Activated CD4-positive, alpha-beta memory T cell treated with anti-CD3 and anti-CD28 coated beads, Interleukin-2, amount 10 ng/mL, durations not matched to agents 7 days and 5 days (primary cell): Measurements from ENCODE around the gene STK35. TPM values are rescaled to one million over a fixed set of nuclear protein-coding genes. Genes with fewer than 3 reads are reported as not detected.

Experiments used
- CTCF ChIA-PET: fragments of 350-600 bp; sonication (Branson Sonifier 250); formaldehyde crosslinking; loops from one replicate; lab custom pipeline; 2021; ENCODE audit warnings: antibody characterized with exemption, inconsistent platforms; lab: Charles Lee
- POLR2A ChIA-PET: fragments of 350-600 bp; sonication (Branson Sonifier 250); formaldehyde crosslinking; loops from one replicate; lab custom pipeline; 2021; ENCODE audit warnings: antibody characterized with exemption; lab: Charles Lee
- DNase-seq: peaks from one replicate; pipeline ENCODE4 v3.0.0-alpha.2; 2020
- H3K27ac Mint-ChIP-seq: one replicate; pipeline ENCODE4 v1.8.0; 2021; ENCODE audit warnings: mild to moderate bottlenecking, mixed read lengths
- H3K27me3 Mint-ChIP-seq: one replicate; pipeline ENCODE4 v1.8.0; 2021; ENCODE audit warnings: mixed read lengths
- H3K36me3 Mint-ChIP-seq: one replicate; pipeline ENCODE4 v1.8.0; 2021; ENCODE audit warnings: low read depth, mixed read lengths
- H3K4me1 Mint-ChIP-seq: one replicate; pipeline ENCODE4 v1.8.0; 2021; ENCODE audit warnings: mixed read lengths
- H3K4me3 Mint-ChIP-seq: one replicate; pipeline ENCODE4 v1.8.0; 2021; ENCODE audit warnings: mild to moderate bottlenecking, mixed read lengths
- H3K9me3 Mint-ChIP-seq: one replicate; pipeline ENCODE4 v1.8.0; 2021; ENCODE audit warnings: mixed read lengths
- total RNA-seq, 2 experiments: library from RNA; stranded (reverse); gene quantifications; one replicate each; pipeline ENCODE4 v1.2.3, GENCODE V29; 2021

STK35 gene
- total RNA-seq, 2 experiments from 2014 or later: 18.5 to 18.9 TPM

GRCh38 chr20:2141600-2142575 lies 40.3 kb downstream of the STK35 start:
- no peaks in the 10 kb centered on the region for H3K27me3 Mint-ChIP-seq

GRCh38 chr20:2142649-2143048 lies 41.0 kb downstream of the STK35 start:
- CTCF ChIA-PET: no interaction called here
- Mint-ChIP-seq H3K4me1 (peaks cover 4% of the 10 kb centered on the region), H3K4me3 (no peak overlapping the region), H3K9me3 (no peaks in the 10 kb centered on the region), H3K36me3 (no peaks in the 10 kb centered on the region), H3K27me3 (no peaks in the 10 kb centered on the region), H3K27ac (no peak overlapping the region)
- DNase-seq: no peak
- POLR2A ChIA-PET: interaction anchor here (1.2 kb wide), 1 partner anchor 39 kb away, joined by 4 read pairs; no protein-coding TSS in a partner anchor

More at GRCh38 chr20:2141600-2142575, 40.3 kb downstream of the STK35 start:
- Mint-ChIP-seq H3K4me1 (peaks cover 4% of the 10 kb centered on the region), H3K4me3 (no peak overlapping the region), H3K9me3 (no peaks in the 10 kb centered on the region), H3K36me3 (no peaks in the 10 kb centered on the region), H3K27ac (no peak overlapping the region)
- DNase-seq: no peak
- ChIA-PET POLR2A (interaction anchor here (1.2 kb wide), 1 partner anchor 39 kb away, joined by 4 read pairs; no protein-coding TSS in a partner anchor), CTCF (no interaction called here)

GRCh38 chr20:2143594-2143993 lies 42.0 kb downstream of the STK35 start:
- Mint-ChIP-seq H3K27me3 (no peaks in the 10 kb centered on the region), H3K36me3 (no peaks in the 10 kb centered on the region), H3K9me3 (no peaks in the 10 kb centered on the region), H3K4me3 (no peak overlapping the region), H3K4me1 (peaks cover 4% of the 10 kb centered on the region), H3K27ac (no peak overlapping the region)
- no peak for DNase-seq
- CTCF ChIA-PET: interaction anchor here (0.7 kb wide), 1 partner anchor 136 kb away, joined by 3 read pairs; no protein-coding TSS in a partner anchor
- POLR2A ChIA-PET: interaction anchor here (1.2 kb wide), 1 partner anchor 40 kb away, joined by 4 read pairs; no protein-coding TSS in a partner anchor

- CTCF ChIA-PET: no interaction called here
Measured at GRCh38 chr20:2144850-2145249, 43.2 kb downstream of the STK35 start.

GRCh38 chr20:2145376-2145775 lies 43.7 kb downstream of the STK35 start:
- Mint-ChIP-seq H3K4me3 (no peak overlapping the region), H3K27me3 (no peaks in the 10 kb centered on the region), H3K9me3 (no peaks in the 10 kb centered on the region), H3K36me3 (no peaks in the 10 kb centered on the region), H3K4me1 (peaks cover 4% of the 10 kb centered on the region), H3K27ac (no peak overlapping the region)
- CTCF ChIA-PET: no interaction called here
- POLR2A ChIA-PET: no interaction called here
- no peak for DNase-seq

More at GRCh38 chr20:2144850-2145249, 43.2 kb downstream of the STK35 start:
- Mint-ChIP-seq H3K9me3 (no peaks in the 10 kb centered on the region), H3K36me3 (no peaks in the 10 kb centered on the region), H3K27me3 (no peaks in the 10 kb centered on the region), H3K4me1 (peaks cover 4% of the 10 kb centered on the region), H3K27ac (no peak overlapping the region), H3K4me3 (no peak overlapping the region)
- no peak for DNase-seq
- POLR2A ChIA-PET: no interaction called here

GRCh38 chr20:2146080-2146867 lies 44.6 kb downstream of the STK35 start:
- Mint-ChIP-seq H3K27ac (no peak overlapping the region), H3K27me3 (no peaks in the 10 kb centered on the region)
- CTCF ChIA-PET: interaction anchor here (0.5 kb wide), 1 partner anchor 55 kb away, joined by 3 read pairs; no protein-coding TSS in a partner anchor

GRCh38 chr20:2149507-2149906 lies 47.9 kb downstream of the STK35 start:
- Mint-ChIP-seq H3K9me3 (no peaks in the 10 kb centered on the region), H3K4me1 (no peaks in the 10 kb centered on the region), H3K27me3 (no peaks in the 10 kb centered on the region), H3K36me3 (no peaks in the 10 kb centered on the region), H3K27ac (no peak overlapping the region), H3K4me3 (no peak overlapping the region)
- ChIA-PET POLR2A (interaction anchor here (1.3 kb wide), 1 partner anchor 47 kb away, joined by 4 read pairs; no protein-coding TSS in a partner anchor), CTCF (no interaction called here)
- no peak for DNase-seq

More at GRCh38 chr20:2146080-2146867, 44.6 kb downstream of the STK35 start:
- H3K36me3 Mint-ChIP-seq: no peaks in the 10 kb centered on the region
- H3K4me3 Mint-ChIP-seq: no peak overlapping the region
- peaks cover 4% of the 10 kb centered on the region for H3K4me1 Mint-ChIP-seq
- no peaks in the 10 kb centered on the region for H3K9me3 Mint-ChIP-seq
- no peak for DNase-seq
- POLR2A ChIA-PET: no interaction called here

GRCh38 chr20:2150660-2151059 lies 49.0 kb downstream of the STK35 start:
- no peak for DNase-seq
- no peaks in the 10 kb centered on the region for H3K4me1 Mint-ChIP-seq
- no peaks in the 10 kb centered on the region for H3K36me3 Mint-ChIP-seq
- no peaks in the 10 kb centered on the region for H3K9me3 Mint-ChIP-seq
- no peak overlapping the region for H3K27ac Mint-ChIP-seq
- no peak overlapping the region for H3K4me3 Mint-ChIP-seq
- H3K27me3 Mint-ChIP-seq: no peaks in the 10 kb centered on the region
- POLR2A ChIA-PET: no interaction called here
- CTCF ChIA-PET: no interaction called here

- ChIA-PET POLR2A (no interaction called here), CTCF (no interaction called here)
- Mint-ChIP-seq H3K27me3 (no peaks in the 10 kb centered on the region), H3K9me3 (no peaks in the 10 kb centered on the region), H3K4me3 (no peak overlapping the region), H3K27ac (no peak overlapping the region), H3K4me1 (no peaks in the 10 kb centered on the region), H3K36me3 (no peaks in the 10 kb centered on the region)
- DNase-seq: no peak
Measured at GRCh38 chr20:2151858-2152281, 50.2 kb downstream of the STK35 start.

- POLR2A ChIA-PET: no interaction called here
- no peak for DNase-seq
- H3K9me3 Mint-ChIP-seq: no peaks in the 10 kb centered on the region
- no peaks in the 10 kb centered on the region for H3K27me3 Mint-ChIP-seq
- H3K4me1 Mint-ChIP-seq: no peaks in the 10 kb centered on the region
- no peaks in the 10 kb centered on the region for H3K36me3 Mint-ChIP-seq
- H3K27ac Mint-ChIP-seq: no peak overlapping the region
- no peak overlapping the region for H3K4me3 Mint-ChIP-seq
- CTCF ChIA-PET: no interaction called here
Measured at GRCh38 chr20:2152317-2152716, 50.7 kb downstream of the STK35 start.

GRCh38 chr20:2153326-2153725 lies 51.7 kb downstream of the STK35 start:
- Mint-ChIP-seq H3K9me3 (no peaks in the 10 kb centered on the region), H3K36me3 (no peaks in the 10 kb centered on the region), H3K27me3 (no peaks in the 10 kb centered on the region), H3K27ac (no peak overlapping the region), H3K4me3 (no peak overlapping the region), H3K4me1 (no peaks in the 10 kb centered on the region)
- DNase-seq: no peak
- ChIA-PET POLR2A (no interaction called here), CTCF (interaction anchor here (1.4 kb wide), 1 partner anchor 19 kb away, joined by 3 read pairs; no protein-coding TSS in a partner anchor)

GRCh38 chr20:2156224-2156623 lies 54.6 kb downstream of the STK35 start:
- Mint-ChIP-seq H3K4me1 (no peaks in the 10 kb centered on the region), H3K27me3 (no peaks in the 10 kb centered on the region), H3K4me3 (no peak overlapping the region), H3K36me3 (no peaks in the 10 kb centered on the region), H3K9me3 (no peaks in the 10 kb centered on the region), H3K27ac (no peak overlapping the region)
- DNase-seq: no peak
- CTCF ChIA-PET: interaction anchor here (2.2 kb wide), 1 partner anchor 16 kb away, joined by 5 read pairs; no protein-coding TSS in a partner anchor
- POLR2A ChIA-PET: no interaction called here
